ENCODE measurements around the gene MTIF3.

MTIF3 gene

GRCh38 chr13:27489456-27489855 lies 39.1 kb upstream of the MTIF3 start:
- H3K27me3 ChIP-seq (ENCODE audit: insufficient read depth, low read length, poor library complexity, severe bottlenecking), result no peaks in the 10 kb centered on the region
- TF ChIP-seq EZH2phosphoT487 (IDR thresholded peaks at IDR 0.05; ENCODE audit: borderline replicate concordance) (no peak), CTCF (conservative IDR thresholded peaks at IDR 0.05; ENCODE audit: low read length) (no peak)
- H3K79me2 ChIP-seq (ENCODE audit: insufficient read depth, low read length), result no peaks in the 10 kb centered on the region
- no peaks in the 10 kb centered on the region for H3K9me3 ChIP-seq (ENCODE audit: insufficient read depth, low read depth, low read length)
- no peak overlapping the region for H3K4me3 ChIP-seq (ENCODE audit: low read length, poor library complexity, severe bottlenecking)
- no peaks in the 10 kb centered on the region for H3F3A ChIP-seq (ENCODE audit: low read depth)
- no peaks in the 10 kb centered on the region for H4K20me1 ChIP-seq (ENCODE audit: insufficient read depth, low read length, poor library complexity, severe bottlenecking)
- H2AFZ ChIP-seq (ENCODE audit: low read length), result no peak overlapping the region
- no peaks in the 10 kb centered on the region for H3K36me3 ChIP-seq (ENCODE audit: insufficient read depth, low read length)
- no peaks in the 10 kb centered on the region for H3K4me1 ChIP-seq (ENCODE audit: insufficient read depth, low read length, poor library complexity, severe bottlenecking)
- H3K4me2 ChIP-seq (ENCODE audit: low read depth, low read length, poor library complexity, severe bottlenecking), result no peak overlapping the region
- no peak overlapping the region for H3K9ac ChIP-seq (ENCODE audit: low read depth, low read length, poor library complexity, severe bottlenecking)
- H3K9me2 ChIP-seq (replicated peaks; ENCODE audit: low read depth, low read length), result no peaks in the 10 kb centered on the region

GRCh38 chr13:27487776-27488175 lies 37.4 kb upstream of the MTIF3 start:
- Histone ChIP-seq H4K20me1 (ENCODE audit: insufficient read depth, low read length, poor library complexity, severe bottlenecking) (no peaks in the 10 kb centered on the region), H3K9me3 (ENCODE audit: insufficient read depth, low read depth, low read length) (no peaks in the 10 kb centered on the region), H3K4me2 (ENCODE audit: low read depth, low read length, poor library complexity, severe bottlenecking) (no peak overlapping the region), H3F3A (ENCODE audit: low read depth) (no peaks in the 10 kb centered on the region), H3K36me3 (ENCODE audit: insufficient read depth, low read length) (no peaks in the 10 kb centered on the region), H3K4me3 (ENCODE audit: low read length, poor library complexity, severe bottlenecking) (no peak overlapping the region), H2AFZ (ENCODE audit: low read length) (no peak overlapping the region), H3K27me3 (ENCODE audit: insufficient read depth, low read length, poor library complexity, severe bottlenecking) (no peaks in the 10 kb centered on the region), H3K9me2 (replicated peaks; ENCODE audit: low read depth, low read length) (no peaks in the 10 kb centered on the region), H3K4me1 (ENCODE audit: insufficient read depth, low read length, poor library complexity, severe bottlenecking) (no peaks in the 10 kb centered on the region), H3K9ac (ENCODE audit: low read depth, low read length, poor library complexity, severe bottlenecking) (no peak overlapping the region), H3K79me2 (ENCODE audit: insufficient read depth, low read length) (no peaks in the 10 kb centered on the region)
- no peak for TF ChIP-seq EZH2phosphoT487 (IDR thresholded peaks at IDR 0.05; ENCODE audit: borderline replicate concordance)
- TF ChIP-seq CTCF (conservative IDR thresholded peaks at IDR 0.05; ENCODE audit: low read length), result no peak

GRCh38 chr13:27483421-27483820 lies 33.1 kb upstream of the MTIF3 start:
- Histone ChIP-seq H3K4me2 (ENCODE audit: low read depth, low read length, poor library complexity, severe bottlenecking) (no peak overlapping the region), H4K20me1 (ENCODE audit: insufficient read depth, low read length, poor library complexity, severe bottlenecking) (no peaks in the 10 kb centered on the region), H3K4me1 (ENCODE audit: insufficient read depth, low read length, poor library complexity, severe bottlenecking) (peaks cover 15% of the 10 kb centered on the region), H3K9me3 (ENCODE audit: insufficient read depth, low read depth, low read length) (no peaks in the 10 kb centered on the region), H3K36me3 (ENCODE audit: insufficient read depth, low read length) (no peaks in the 10 kb centered on the region), H3K9me2 (replicated peaks; ENCODE audit: low read depth, low read length) (no peaks in the 10 kb centered on the region), H3K79me2 (ENCODE audit: insufficient read depth, low read length) (no peaks in the 10 kb centered on the region), H2AFZ (ENCODE audit: low read length) (0 out of 2 replicates have a peak overlapping the region, but pooled peaks have one; percentile 21), H3F3A (ENCODE audit: low read depth) (no peaks in the 10 kb centered on the region), H3K4me3 (ENCODE audit: low read length, poor library complexity, severe bottlenecking) (no peak overlapping the region), H3K27me3 (ENCODE audit: insufficient read depth, low read length, poor library complexity, severe bottlenecking) (no peaks in the 10 kb centered on the region), H3K9ac (ENCODE audit: low read depth, low read length, poor library complexity, severe bottlenecking) (no peak overlapping the region)
- TF ChIP-seq EZH2phosphoT487 (IDR thresholded peaks at IDR 0.05; ENCODE audit: borderline replicate concordance) (no peak), CTCF (conservative IDR thresholded peaks at IDR 0.05; ENCODE audit: low read length) (no peak)
